AG09309 (cell line): Measurements from ENCODE around the gene PTPN4.

Experiments used
- DNase-seq: peaks from one replicate; pipeline ENCODE4 v3.0.0-alpha.2; 2010; ENCODE audit warnings: low read depth
- H3K4me3 ChIP-seq: 2 replicates; pipeline ENCODE4 v1.5.1; 2011; ENCODE audit warnings: mild to moderate bottlenecking, low read depth, low read length, moderate library complexity; ENCODE audit not compliant: control insufficient read depth
- CTCF ChIP-seq: IDR thresholded peaks from 2 replicates; pipeline ENCODE4 v1.5.1; 2011; ENCODE audit warnings: mild to moderate bottlenecking, low read depth, low read length, inconsistent platforms; ENCODE audit not compliant: insufficient read depth, control insufficient read depth; ENCODE audit errors: missing control alignments

PTPN4 gene

GRCh38 chr2:119837350-119837749 lies 77.6 kb downstream of the PTPN4 start:
- no peak overlapping the region for H3K4me3 ChIP-seq
- DNase-seq: no peak
- TF ChIP-seq CTCF: no peak

GRCh38 chr2:119837759-119838158 lies 78.0 kb downstream of the PTPN4 start:
- no peak for DNase-seq
- no peak for TF ChIP-seq CTCF
- no peak overlapping the region for H3K4me3 ChIP-seq

- no peak overlapping the region for H3K4me3 ChIP-seq
- no peak for TF ChIP-seq CTCF
- DNase-seq: no peak
These were observed 78.5 kb downstream of the PTPN4 start for GRCh38 chr2:119838179-119838578.

- no peak overlapping the region for H3K4me3 ChIP-seq
- TF ChIP-seq CTCF: no peak
- DNase-seq: no peak
These were observed 81.8 kb downstream of the PTPN4 start for GRCh38 chr2:119841550-119841949.

DNA sequence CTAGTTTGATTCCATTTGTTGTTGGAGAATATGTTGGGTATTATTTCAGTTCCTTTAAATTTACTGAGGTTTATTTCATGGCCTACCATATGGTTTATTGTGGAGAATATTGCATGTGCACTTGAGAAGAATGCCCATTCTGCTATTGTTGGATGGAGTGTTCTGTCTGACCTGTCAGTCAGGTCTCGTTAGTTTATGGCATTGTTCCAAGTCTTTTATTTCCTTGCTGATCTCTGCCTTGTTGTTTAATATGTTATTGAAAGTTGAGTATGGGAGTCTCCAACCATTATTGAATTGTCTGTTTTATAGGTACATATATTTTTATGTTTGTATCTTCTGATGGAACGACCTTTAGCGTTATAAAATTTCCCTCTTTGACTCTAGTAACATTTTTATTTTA lies 86.3 kb downstream of the PTPN4 start:
- DNase-seq: no peak
- H3K4me3 ChIP-seq: no peak overlapping the region
- no peak for TF ChIP-seq CTCF

- no peak for TF ChIP-seq CTCF
- DNase-seq: no peak
- H3K4me3 ChIP-seq: no peak overlapping the region
These were observed 90.3 kb downstream of the PTPN4 start for GRCh38 chr2:119849838-119850565.
